ENCODE results near the gene ENPP3. TPM values are rescaled to one million over a fixed set of nuclear protein-coding genes. Genes with fewer than 3 reads are reported as not detected.

ENPP3 gene
- polyA plus RNA-seq, 1 of the 3 experiments (the other 2 are of a cell fraction) = not detected

- TF ChIP-seq CHD2 (IDR thresholded peaks at IDR 0.05; ENCODE audit: low read length, partially characterized antibody) (no peak), REST (IDR thresholded peaks at IDR 0.05; ENCODE audit: low read depth, low read length) (no peak)
Observed at GRCh38 chr6:131769385-131770141, 132.5 kb downstream of the ENPP3 start (continued).

GRCh38 chr6:131770776-131771175 is 133.7 kb downstream of the ENPP3 start:
- TF ChIP-seq ELF1 (IDR thresholded peaks at IDR 0.05) (no peak), GABPA (IDR thresholded peaks at IDR 0.05; ENCODE audit: low read depth) (no peak), SIN3A (IDR thresholded peaks at IDR 0.05; ENCODE audit: borderline replicate concordance, low read depth, low read length) (no peak), MAX (IDR thresholded peaks at IDR 0.05; ENCODE audit: low read depth) (no peak), SMC3 (IDR thresholded peaks at IDR 0.05; ENCODE audit: low read depth, low read length) (no peak), IRF3 (IDR thresholded peaks at IDR 0.05; ENCODE audit: low read depth, low read length) (no peak), RAD21 (IDR thresholded peaks at IDR 0.05; ENCODE audit: low read length) (no peak), TAF1 (IDR thresholded peaks at IDR 0.05; ENCODE audit: borderline replicate concordance, low read depth, low read length) (no peak), TEAD4 (IDR thresholded peaks at IDR 0.05; ENCODE audit: borderline replicate concordance, insufficient read depth) (no peak), YY1 (IDR thresholded peaks at IDR 0.05; ENCODE audit: low read depth) (no peak), USF1 (IDR thresholded peaks at IDR 0.05; ENCODE audit: borderline replicate concordance, low read depth) (no peak)
- no peaks in the 10 kb centered on the region for H3F3A ChIP-seq (replicated peaks; ENCODE audit: insufficient read depth)
- H3K9ac ChIP-seq = no peak overlapping the region
- 6% methylated on average over 1 of the region's 1 CpG for WGBS (ENCODE audit: low lambda C conversion rate)
- H3K27me3 ChIP-seq (ENCODE audit: insufficient read depth) = peaks cover 38% of the 10 kb centered on the region; the same call in 1 of the 2 replicates
- no peaks in the 10 kb centered on the region for H4K20me1 ChIP-seq (ENCODE audit: insufficient read depth)
- no peaks in the 10 kb centered on the region for H3K79me2 ChIP-seq (ENCODE audit: insufficient read depth)
- no peaks in the 10 kb centered on the region for H3K9me3 ChIP-seq
- no peak overlapping the region for H2AFZ ChIP-seq (ENCODE audit: low read depth)
- no peak overlapping the region for H3K4me3 ChIP-seq (ENCODE audit: low read depth in 2 of 2, low read length in 1 of 2)
- CTCF ChIA-PET = no interaction called here
- H3K4me1 ChIP-seq (ENCODE audit: control insufficient read depth in 1 of 2, insufficient read depth in 2 of 2, low read depth in 1 of 2, low read length in 1 of 2) = no peaks in the 10 kb centered on the region
- no peak overlapping the region for H3K4me2 ChIP-seq
- H3K36me3 ChIP-seq (replicated peaks in 1 of 2; ENCODE audit: control insufficient read depth in 1 of 2, insufficient read depth in 2 of 2, low read length in 1 of 2) = no peaks in the 10 kb centered on the region
- no peaks in the 10 kb centered on the region for H3K9me2 ChIP-seq
- no peak for DNase-seq
- no peak overlapping the region for H3K27ac ChIP-seq (ENCODE audit: low read depth in 2 of 2, low read length in 1 of 2)
- POLR2A ChIA-PET = no interaction called here
